CD4-positive, alpha-beta memory T cell (primary cell): Measurements from ENCODE around the gene C6orf132. TPM values are rescaled to one million over a fixed set of nuclear protein-coding genes. Genes with fewer than 3 reads are reported as not detected.

Experiments
- CTCF ChIA-PET: fragments of 350-600 bp; sonication (Branson Sonifier 250); formaldehyde crosslinking; loops from one replicate; lab custom pipeline; 2021; ENCODE audit warnings: inconsistent platforms; ENCODE audit not compliant: partially characterized antibody; lab: Charles Lee
- POLR2A ChIA-PET: fragments of 350-600 bp; sonication (Branson Sonifier 250); formaldehyde crosslinking; loops from one replicate; lab custom pipeline; 2021; ENCODE audit not compliant: partially characterized antibody; lab: Charles Lee
- DNase-seq, 5 donors: peaks; one replicate each; pipeline versions ENCODE4 v3.0.0 to v3.0.0-alpha.2; 2020 to 2022; ENCODE audit warnings: mixed read lengths in 1 of 5
- H3K27ac ChIP-seq: one replicate; pipeline ENCODE4 v1.7.0; 2013; ENCODE audit warnings: low read depth, low read length
- H3K27me3 ChIP-seq: 2 replicates; pipeline ENCODE4 v1.7.0; 2013; ENCODE audit warnings: mild to moderate bottlenecking, low read length, moderate library complexity; ENCODE audit not compliant: insufficient read depth
- H3K36me3 ChIP-seq: 2 replicates; pipeline ENCODE4 v1.7.0; 2013; ENCODE audit warnings: mild to moderate bottlenecking, low read length, moderate library complexity; ENCODE audit not compliant: insufficient read depth
- H3K4me1 ChIP-seq: 2 replicates; pipeline ENCODE4 v1.7.0; 2013; ENCODE audit warnings: mild to moderate bottlenecking, low read length, moderate library complexity; ENCODE audit not compliant: insufficient read depth
- H3K4me3 ChIP-seq, 2 donors: one replicate each; pipeline ENCODE4 v1.7.0; 2013; ENCODE audit warnings: low read length in 2 of 2, mild to moderate bottlenecking in 1 of 2
- H3K9me3 ChIP-seq, 2 donors: one replicate each; pipeline ENCODE4 v1.7.0; 2013; ENCODE audit warnings: low read length in 2 of 2, control low read depth in 1 of 2; ENCODE audit not compliant: control insufficient read depth in 1 of 2
- H3K27ac Mint-ChIP-seq, 7 donors: one replicate each; pipeline ENCODE4 v1.8.0; 2020 to 2021; ENCODE audit warnings: mixed read lengths in 7 of 7, mild to moderate bottlenecking in 6 of 7, inconsistent platforms in 3 of 7, moderate library complexity in 3 of 7
- H3K27me3 Mint-ChIP-seq, 2 donors: one replicate each; pipeline ENCODE4 v1.8.0; 2020 to 2021; ENCODE audit warnings: mixed read lengths in 2 of 2
- H3K36me3 Mint-ChIP-seq, 2 donors: one replicate each; pipeline ENCODE4 v1.8.0; 2020 to 2021; ENCODE audit warnings: mixed read lengths in 2 of 2, inconsistent platforms in 1 of 2, mild to moderate bottlenecking in 1 of 2
- H3K4me1 Mint-ChIP-seq, 4 donors: one replicate each; pipeline ENCODE4 v1.8.0; 2020 to 2021; ENCODE audit warnings: mixed read lengths in 4 of 4, mild to moderate bottlenecking in 1 of 4
- H3K4me3 Mint-ChIP-seq, 8 donors: one replicate each; pipeline ENCODE4 v1.8.0; 2020 to 2021; ENCODE audit warnings: mixed read lengths in 8 of 8, mild to moderate bottlenecking in 7 of 8, moderate library complexity in 6 of 8, inconsistent platforms in 3 of 8
- H3K9me3 Mint-ChIP-seq, 8 donors: one replicate each; pipeline ENCODE4 v1.8.0; 2020 to 2021; ENCODE audit warnings: mixed read lengths in 8 of 8, mild to moderate bottlenecking in 5 of 8, inconsistent platforms in 3 of 8, moderate library complexity in 1 of 8
- intact Hi-C: fragments of 100-400 bp; cut with micrococcal nuclease; formaldehyde crosslinking; loops from one replicate; pipeline ENCODE4 v1.15.1; 2023
- polyA plus RNA-seq, 2 donors: library from polyadenylated mRNA; unstranded; fragments of 300-500 nt; fragmentation: Illumina TruSeq; gene quantifications; one replicate each; pipeline ENCODE4 v1.2.3, GENCODE V29; 2021
- total RNA-seq, 2 experiments: library from RNA; stranded (reverse); gene quantifications; one replicate each; pipeline ENCODE4 v1.2.3, GENCODE V29; 2021

Gene C6orf132
- total and polyA plus RNA-seq, 4 experiments from 2014 or later = not detected

- Mint-ChIP-seq H3K27me3 (no peaks in the 10 kb centered on the region), H3K4me1 (peaks cover 0 to 7% (median 2%) of the 10 kb centered on the region in 4 donors), H3K36me3 (peaks cover 19 to 34% of the 10 kb centered on the region in 2 donors), H3K27ac (no peak overlapping the region), H3K4me3 (no peak overlapping the region), H3K9me3 (no peaks in the 10 kb centered on the region)
- Histone ChIP-seq H3K9me3 (no peaks in the 10 kb centered on the region), H3K27me3 (no peaks in the 10 kb centered on the region), H3K36me3 (peaks cover 57% of the 10 kb centered on the region), H3K4me1 (no peaks in the 10 kb centered on the region), H3K27ac (no peak overlapping the region), H3K4me3 (no peak overlapping the region)
- ChIA-PET CTCF (interaction anchor here (2.1 kb wide), 1 partner anchor 38 kb away, joined by 5 read pairs; no protein-coding TSS in a partner anchor), POLR2A (interaction anchor here (0.8 kb wide), 1 partner anchor 18 kb away, joined by 3 read pairs; no protein-coding TSS in a partner anchor)
- DNase-seq = no peak
- intact Hi-C loops = no loop called here
Measured at GRCh38 chr6:42066156-42066675, 76.2 kb downstream of the C6orf132 start.

GRCh38 chr6:42059743-42060142 is 82.7 kb downstream of the C6orf132 start:
- intact Hi-C loops = no loop called here
- no peak for DNase-seq
- Mint-ChIP-seq H3K4me3 (no peak overlapping the region), H3K4me1 (peaks cover 3 to 9% (median 4%) of the 10 kb centered on the region in 4 donors), H3K9me3 (no peaks in the 10 kb centered on the region), H3K27ac (peak overlapping the region in 1 of 7 donors; percentile 43), H3K27me3 (no peaks in the 10 kb centered on the region), H3K36me3 (peaks cover 65 to 67% of the 10 kb centered on the region in 2 donors)
- no peaks in the 10 kb centered on the region for H3K27me3 ChIP-seq
- H3K4me3 ChIP-seq = no peak overlapping the region
- no peak overlapping the region for H3K27ac ChIP-seq
- H3K9me3 ChIP-seq = no peaks in the 10 kb centered on the region
- no peaks in the 10 kb centered on the region for H3K4me1 ChIP-seq
- POLR2A ChIA-PET = no interaction called here
- H3K36me3 ChIP-seq = peaks cover 51% of the 10 kb centered on the region
- CTCF ChIA-PET = interaction anchor here (0.6 to 1.1 kb wide), 2 partner anchors 139 to 215 kb away, joined by 3 read pairs; partner anchors contain the start of genes BYSL and MED20

GRCh38 chr6:42053601-42054000 is 88.8 kb downstream of the C6orf132 start:
- no peak overlapping the region for H3K4me3 Mint-ChIP-seq
- H3K9me3 Mint-ChIP-seq = no peaks in the 10 kb centered on the region
- no peaks in the 10 kb centered on the region for H3K9me3 ChIP-seq
- H3K27me3 ChIP-seq = no peaks in the 10 kb centered on the region
- ChIA-PET POLR2A (interaction anchor here (1.4 kb wide), 1 partner anchor 118 kb away, joined by 5 read pairs; no protein-coding TSS in a partner anchor), CTCF (interaction anchor here (1.0 to 15.3 kb wide), 3 partner anchors 11 to 270 kb away, joined by 3 to 178 read pairs (median 29); partner anchors contain the start of genes FRS3, PRICKLE4 and TOMM6)
- H3K4me3 ChIP-seq = no peak overlapping the region
- peaks cover 34% of the 10 kb centered on the region for H3K36me3 ChIP-seq
- no peak for DNase-seq
- H3K27me3 Mint-ChIP-seq = no peaks in the 10 kb centered on the region
- no peak overlapping the region for H3K27ac ChIP-seq
- intact Hi-C loops = no loop called here
- peaks cover 14 to 51% (median 34%) of the 10 kb centered on the region in 4 donors for H3K4me1 Mint-ChIP-seq
- H3K36me3 Mint-ChIP-seq = peaks cover 38 to 53% of the 10 kb centered on the region in 2 donors
- H3K4me1 ChIP-seq = peaks cover 49% of the 10 kb centered on the region
- H3K27ac Mint-ChIP-seq = no peak overlapping the region

GRCh38 chr6:42051268-42051653 is 91.2 kb downstream of the C6orf132 start:
- peaks cover 56% of the 10 kb centered on the region for H3K4me1 ChIP-seq
- peak in 1 of 5 donors; percentile 49 for DNase-seq
- POLR2A ChIA-PET = interaction anchor here (0.7 to 12.8 kb wide), 16 partner anchors 11 to 1524 kb away, joined by 3 to 280 read pairs (median 6); partner anchors contain the start of genes BYSL, CCND3, MED20 and TOMM6
- peak overlapping the region; percentile 77 for H3K27ac ChIP-seq
- Mint-ChIP-seq H3K27ac (peak overlapping the region in 6 of 7 donors; percentile 63 to 98 (median 91)), H3K36me3 (peaks cover 36 to 53% of the 10 kb centered on the region in 2 donors), H3K4me1 (peaks cover 15 to 71% (median 37%) of the 10 kb centered on the region in 4 donors), H3K9me3 (no peaks in the 10 kb centered on the region), H3K27me3 (no peaks in the 10 kb centered on the region), H3K4me3 (peak overlapping the region; percentile 91 to 98 (median 96))
- no peaks in the 10 kb centered on the region for H3K27me3 ChIP-seq
- H3K4me3 ChIP-seq = peak overlapping the region; percentile 89 to 92
- intact Hi-C loops = loop anchor here (2.0 kb wide), 1 partner anchor 512 kb away; no protein-coding TSS in a partner anchor
- H3K36me3 ChIP-seq = peaks cover 19% of the 10 kb centered on the region
- H3K9me3 ChIP-seq = no peaks in the 10 kb centered on the region
- CTCF ChIA-PET = interaction anchor here (0.6 to 15.3 kb wide), 12 partner anchors 9 to 496 kb away, joined by 3 to 178 read pairs (median 6); partner anchors contain the start of genes BYSL, FRS3, MED20 and PRICKLE4

Other genes starting within 250 kb of the C6orf132 start
- gene USP49, start 247.2 kb downstream of the C6orf132 start, total RNA-seq = 1 to 10 TPM; 1.8 to 2.4 TPM
- gene USP49, start 247.2 kb downstream of the C6orf132 start, polyA plus RNA-seq = under 1 TPM; 0.18 to 0.37 TPM
- 10 to 100 TPM; 10.0 to 11.5 TPM for gene MED20, start 221.5 kb downstream of the C6orf132 start, total RNA-seq
- 1 to 10 TPM; 3.5 to 6.3 TPM for gene MED20, start 221.5 kb downstream of the C6orf132 start, polyA plus RNA-seq
- 1 to 10 TPM; 7.1 to 9.2 TPM for gene BYSL, start 221.1 kb downstream of the C6orf132 start, total RNA-seq
- 1 to 10 TPM; 3.1 to 5.2 TPM for gene BYSL, start 221.1 kb downstream of the C6orf132 start, polyA plus RNA-seq
- gene CCND3, start 200.8 kb downstream of the C6orf132 start, total RNA-seq = 100 to 1,000 TPM; 223 to 242 TPM
- 100 to 1,000 TPM; 532 to 555 TPM for gene CCND3, start 200.8 kb downstream of the C6orf132 start, polyA plus RNA-seq
- gene TAF8, start 92.1 kb downstream of the C6orf132 start, total RNA-seq = 10 to 100 TPM; 39.1 to 40.9 TPM
- 10 to 100 TPM; 10.3 to 19.3 TPM for gene TAF8, start 92.1 kb downstream of the C6orf132 start, polyA plus RNA-seq
- not detected for gene GUCA1A, start 30.7 kb upstream of the C6orf132 start, total RNA-seq
- not detected for gene GUCA1A, start 30.7 kb upstream of the C6orf132 start, polyA plus RNA-seq
- 1 to 10 TPM; 4.1 to 5.3 TPM for gene GUCA1B, start 52.3 kb upstream of the C6orf132 start, total RNA-seq
- gene GUCA1B, start 52.3 kb upstream of the C6orf132 start, polyA plus RNA-seq = under 1 TPM in 1 of 2 donors, not detected in 1; 0.17 TPM
- 10 to 100 TPM; 22.6 to 25.1 TPM for gene MRPS10, start 75.2 kb upstream of the C6orf132 start, total RNA-seq
- 10 to 100 TPM; 40.3 to 57.5 TPM for gene MRPS10, start 75.2 kb upstream of the C6orf132 start, polyA plus RNA-seq